Mesenchymal stem cell (in vitro differentiated cells and primary cell): ENCODE measurements around the gene NCAPD3.

Experiments
- DNase-seq: peaks from one replicate; pipeline ENCODE4 v3.0.0-alpha.2; 2013
- H2AFZ ChIP-seq: one replicate; pipeline ENCODE4 v1.6.1; 2013; ENCODE audit warnings: low read depth, mild to moderate bottlenecking, control low read depth, inconsistent platforms, low read length, moderate library complexity
- H2AK5ac ChIP-seq: 2 replicates; pipeline ENCODE4 v1.6.1; 2013; ENCODE audit warnings: low read length, moderate library complexity, mild to moderate bottlenecking, inconsistent platforms; ENCODE audit not compliant: severe bottlenecking
- H2BK120ac ChIP-seq: one replicate; pipeline ENCODE4 v1.6.1; 2013; ENCODE audit warnings: low read depth, mild to moderate bottlenecking, inconsistent platforms, low read length, moderate library complexity
- H2BK12ac ChIP-seq, 2 experiments: one replicate each; pipeline ENCODE4 v1.6.1; 2013; ENCODE audit warnings: inconsistent platforms in 2 of 2, low read length in 2 of 2, mild to moderate bottlenecking in 2 of 2, moderate library complexity in 2 of 2, control low read depth in 1 of 2
- H2BK15ac ChIP-seq: one replicate; pipeline ENCODE4 v1.6.1; 2013; ENCODE audit warnings: mild to moderate bottlenecking, low read depth, inconsistent platforms; ENCODE audit not compliant: poor library complexity, severe bottlenecking
- H2BK5ac ChIP-seq: 2 replicates; pipeline ENCODE4 v1.6.1; 2013; ENCODE audit warnings: low read depth, mild to moderate bottlenecking, low read length, control low read depth, inconsistent platforms; ENCODE audit not compliant: poor library complexity, severe bottlenecking
- H3K14ac ChIP-seq, 2 experiments: one replicate each; pipeline ENCODE4 v1.6.1; 2013; ENCODE audit warnings: inconsistent platforms in 2 of 2, low read length in 2 of 2, control low read depth in 1 of 2, mild to moderate bottlenecking in 1 of 2, moderate library complexity in 1 of 2
- H3K18ac ChIP-seq, 2 experiments: one replicate each; pipeline ENCODE4 v1.6.1; 2013; ENCODE audit warnings: inconsistent platforms in 2 of 2, low read length in 2 of 2, control low read depth in 1 of 2, low read depth in 1 of 2, mild to moderate bottlenecking in 1 of 2
- H3K23ac ChIP-seq, 2 experiments: one replicate each; pipeline ENCODE4 v1.6.1; 2013; ENCODE audit warnings: inconsistent platforms in 2 of 2, low read length in 2 of 2, mild to moderate bottlenecking in 2 of 2, moderate library complexity in 2 of 2, control low read depth in 1 of 2
- H3K27ac ChIP-seq: 2 replicates; pipeline ENCODE4 v1.5.1; 2013; ENCODE audit warnings: mild to moderate bottlenecking, moderate library complexity, low read length, control low read depth, inconsistent platforms; ENCODE audit not compliant: poor library complexity, severe bottlenecking
- H3K27me3 ChIP-seq, 2 experiments: 2 replicates each; pipeline versions ENCODE4 v1.6.1 to v1.7.0; 2013; ENCODE audit warnings: low read length in 2 of 2, mild to moderate bottlenecking in 2 of 2, moderate library complexity in 2 of 2, control low read depth in 1 of 2, inconsistent platforms in 1 of 2; ENCODE audit not compliant: control insufficient read depth in 1 of 2, insufficient read depth in 1 of 2
- H3K36me3 ChIP-seq, 2 experiments: 2 replicates each; pipeline versions ENCODE4 v1.6.1 to v1.7.0; 2013; ENCODE audit warnings: low read length in 2 of 2, control low read depth in 1 of 2, inconsistent platforms in 1 of 2, low read depth in 1 of 2, mild to moderate bottlenecking in 1 of 2; ENCODE audit not compliant: insufficient read depth in 2 of 2, control insufficient read depth in 1 of 2
- H3K4ac ChIP-seq, 2 experiments: one replicate each; pipeline ENCODE4 v1.6.1; 2013; ENCODE audit warnings: inconsistent platforms in 2 of 2, low read length in 2 of 2, mild to moderate bottlenecking in 2 of 2, moderate library complexity in 2 of 2, control low read depth in 1 of 2, low read depth in 1 of 2
- H3K4me1 ChIP-seq: 2 replicates; pipeline ENCODE4 v1.6.1; 2013; ENCODE audit warnings: low read depth, low read length, control low read depth; ENCODE audit not compliant: control insufficient read depth, insufficient read depth
- H3K4me2 ChIP-seq: 2 replicates; pipeline ENCODE4 v1.6.1; 2013; ENCODE audit warnings: low read length, mild to moderate bottlenecking, inconsistent platforms; ENCODE audit not compliant: poor library complexity, severe bottlenecking
- H3K4me3 ChIP-seq, 2 experiments: 2 replicates each; pipeline versions ENCODE4 v1.5.1 to v1.7.0; 2013; ENCODE audit warnings: low read length in 2 of 2, mild to moderate bottlenecking in 2 of 2, control low read depth in 1 of 2, low read depth in 1 of 2; ENCODE audit not compliant: insufficient read depth in 1 of 2
- H3K79me1 ChIP-seq: replicated peaks from 2 replicates; pipeline ENCODE4 v1.6.1; 2013; ENCODE audit warnings: mild to moderate bottlenecking, control low read depth, low read length, inconsistent platforms; ENCODE audit not compliant: poor library complexity, severe bottlenecking
- H3K9ac ChIP-seq: 2 replicates; pipeline ENCODE4 v1.7.0; 2013; ENCODE audit warnings: mild to moderate bottlenecking, low read length, moderate library complexity
- H3K9me3 ChIP-seq: 2 replicates; pipeline ENCODE4 v1.7.0; 2013; ENCODE audit warnings: mild to moderate bottlenecking, low read length; ENCODE audit not compliant: control insufficient read depth
- H4K8ac ChIP-seq: one replicate; pipeline ENCODE4 v1.6.1; 2013; ENCODE audit warnings: inconsistent platforms, mild to moderate bottlenecking, low read length, moderate library complexity
- H4K91ac ChIP-seq: one replicate; pipeline ENCODE4 v1.6.1; 2013; ENCODE audit warnings: mild to moderate bottlenecking, low read length, inconsistent platforms
- WGBS: methylation state at CpG from one replicate; pipeline ENCODE4 v1.1.7; 2013; ENCODE audit warnings: mixed read lengths; 5-methylcytosine and 5-hydroxymethylcytosine counted together

NCAPD3 gene

DNA sequence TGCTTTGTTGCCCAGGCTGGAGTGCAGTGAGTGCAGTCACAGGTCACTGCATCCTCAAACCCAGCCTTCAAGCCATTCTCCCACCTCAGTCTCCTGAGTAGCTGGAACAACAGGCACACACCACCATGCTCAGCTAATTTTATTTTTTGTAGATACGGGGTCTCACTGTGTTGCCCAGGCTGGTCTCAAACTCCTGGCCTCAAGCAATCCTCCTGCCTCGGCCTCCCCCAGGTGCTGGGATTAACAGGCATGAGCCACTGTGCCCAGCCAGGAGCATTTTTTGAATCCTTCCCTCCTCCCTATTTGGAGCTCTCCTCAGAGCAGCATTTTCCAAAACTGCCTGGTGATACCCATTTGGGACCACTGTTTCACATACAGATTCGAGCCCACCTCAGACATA is 77.2 kb downstream of the NCAPD3 start:
- DNase-seq = no peak
- no peak overlapping the region for H3K4me2 ChIP-seq
- H2BK12ac ChIP-seq = no peak overlapping the region
- H3K9me3 ChIP-seq = no peaks in the 10 kb centered on the region
- no peak overlapping the region for H4K91ac ChIP-seq
- no peak overlapping the region for H3K4ac ChIP-seq
- H2BK120ac ChIP-seq = no peak overlapping the region
- H3K4me1 ChIP-seq = peaks cover 2% of the 10 kb centered on the region
- no peak overlapping the region for H3K4me3 ChIP-seq
- no peak overlapping the region for H3K9ac ChIP-seq
- H3K36me3 ChIP-seq = peaks cover 33 to 69% of the 10 kb centered on the region in 2 experiments
- 92% methylated on average over 3 of the region's 3 CpGs for WGBS
- no peaks in the 10 kb centered on the region for H3K27me3 ChIP-seq
- H2BK5ac ChIP-seq = no peak overlapping the region
- no peak overlapping the region for H3K14ac ChIP-seq
- H4K8ac ChIP-seq = no peak overlapping the region
- no peak overlapping the region for H2BK15ac ChIP-seq
- no peak overlapping the region for H2AK5ac ChIP-seq
- no peak overlapping the region for H3K27ac ChIP-seq
- H2AFZ ChIP-seq = no peak overlapping the region
- no peaks in the 10 kb centered on the region for H3K79me1 ChIP-seq
- H3K23ac ChIP-seq = no peak overlapping the region
- H3K18ac ChIP-seq = no peak overlapping the region

DNA sequence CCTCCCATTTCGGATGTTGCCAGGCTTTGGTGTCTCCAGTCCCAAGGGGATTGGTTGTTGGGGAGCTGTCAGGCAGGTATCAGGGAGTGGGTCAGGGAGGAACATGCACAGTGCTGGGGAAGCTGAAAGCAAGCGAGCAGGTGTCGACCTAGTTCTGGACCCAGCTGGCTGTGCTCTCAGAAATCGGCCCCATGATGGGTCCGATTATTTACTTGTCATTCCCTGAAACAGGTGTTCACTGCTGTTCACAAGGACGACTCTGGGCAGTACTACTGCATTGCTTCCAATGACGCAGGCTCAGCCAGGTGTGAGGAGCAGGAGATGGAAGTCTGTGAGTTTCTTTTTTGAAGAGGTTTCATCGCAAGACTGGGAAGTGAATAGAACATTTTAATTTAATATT is 78.1 kb downstream of the NCAPD3 start:
- Histone ChIP-seq H3K27ac (no peak overlapping the region), H3K36me3 (peaks cover 27 to 65% of the 10 kb centered on the region in 2 experiments), H2BK12ac (no peak overlapping the region), H2BK5ac (no peak overlapping the region), H3K9me3 (no peaks in the 10 kb centered on the region), H3K18ac (no peak overlapping the region), H3K14ac (no peak overlapping the region), H2BK15ac (no peak overlapping the region), H2AFZ (no peak overlapping the region), H2AK5ac (no peak overlapping the region), H3K27me3 (no peaks in the 10 kb centered on the region), H4K91ac (no peak overlapping the region), H3K9ac (no peak overlapping the region), H3K4me3 (no peak overlapping the region), H3K4ac (no peak overlapping the region), H4K8ac (no peak overlapping the region), H3K4me1 (peaks cover 2% of the 10 kb centered on the region), H3K4me2 (no peak overlapping the region), H2BK120ac (no peak overlapping the region), H3K79me1 (no peaks in the 10 kb centered on the region), H3K23ac (no peak overlapping the region)
- WGBS = 97% methylated on average over 7 of the region's 8 CpGs
- DNase-seq = no peak

GRCh38 chr11:134144744-134145143 is 79.0 kb downstream of the NCAPD3 start:
- DNase-seq = no peak
- Histone ChIP-seq H3K9ac (no peak overlapping the region), H3K9me3 (no peaks in the 10 kb centered on the region), H3K4me1 (no peaks in the 10 kb centered on the region), H3K23ac (no peak overlapping the region), H3K4me3 (no peak overlapping the region), H3K4ac (no peak overlapping the region), H2AK5ac (no peak overlapping the region), H3K27ac (no peak overlapping the region), H3K79me1 (no peaks in the 10 kb centered on the region), H2BK5ac (no peak overlapping the region), H2BK15ac (no peak overlapping the region), H3K4me2 (no peak overlapping the region), H4K8ac (no peak overlapping the region), H2AFZ (no peak overlapping the region), H2BK12ac (no peak overlapping the region), H3K36me3 (peaks cover 22 to 60% of the 10 kb centered on the region in 2 experiments), H3K27me3 (no peaks in the 10 kb centered on the region), H2BK120ac (no peak overlapping the region), H4K91ac (no peak overlapping the region), H3K18ac (no peak overlapping the region), H3K14ac (no peak overlapping the region)
- WGBS = 93% methylated on average over 5 of the region's 5 CpGs

GRCh38 chr11:134143801-134144200 is 80.0 kb downstream of the NCAPD3 start:
- peaks cover 14 to 51% of the 10 kb centered on the region in 2 experiments for H3K36me3 ChIP-seq
- H3K23ac ChIP-seq = no peak overlapping the region
- H3K4ac ChIP-seq = no peak overlapping the region
- H2AFZ ChIP-seq = no peak overlapping the region
- H3K27me3 ChIP-seq = no peaks in the 10 kb centered on the region
- H2BK120ac ChIP-seq = no peak overlapping the region
- WGBS = 98% methylated on average over 3 of the region's 3 CpGs
- no peak for DNase-seq
- H4K91ac ChIP-seq = no peak overlapping the region
- H3K79me1 ChIP-seq = no peaks in the 10 kb centered on the region
- no peak overlapping the region for H3K9ac ChIP-seq
- no peak overlapping the region for H3K14ac ChIP-seq
- no peaks in the 10 kb centered on the region for H3K9me3 ChIP-seq
- H3K18ac ChIP-seq = no peak overlapping the region
- H3K4me3 ChIP-seq = no peak overlapping the region
- H2BK5ac ChIP-seq = no peak overlapping the region
- no peaks in the 10 kb centered on the region for H3K4me1 ChIP-seq
- H3K4me2 ChIP-seq = no peak overlapping the region
- H2AK5ac ChIP-seq = no peak overlapping the region
- H2BK12ac ChIP-seq = no peak overlapping the region
- H4K8ac ChIP-seq = no peak overlapping the region
- no peak overlapping the region for H2BK15ac ChIP-seq
- H3K27ac ChIP-seq = no peak overlapping the region
